HEK293T (cell line): ENCODE results near the gene P2RY13.

ENCODE experiments used
- CTCF ChIA-PET: fragments of 350-600 bp; formaldehyde crosslinking; extraction: SDS; loops from one replicate; lab custom pipeline; 2021; ENCODE audit warnings: antibody characterized with exemption, inconsistent platforms; lab: Yijun Ruan, JAX
- POLR2A ChIA-PET: fragments of 350-600 bp; formaldehyde crosslinking; extraction: SDS; loops from one replicate; lab custom pipeline; 2020; ENCODE audit warnings: antibody characterized with exemption, inconsistent platforms; lab: Yijun Ruan, JAX
- DNase-seq: peaks from one replicate; pipeline ENCODE4 v3.0.0; 2012; ENCODE audit warnings: mixed read lengths; ENCODE audit errors: extremely low spot score
- ARNT ChIP-seq: fragments of 450-650 bp; IDR thresholded peaks from 2 replicates; pipeline ENCODE4 v1.6.1; 2017; ENCODE audit warnings: mild to moderate bottlenecking
- BHLHE40 ChIP-seq: fragments of 450-650 bp; IDR thresholded peaks from 2 replicates; pipeline ENCODE4 v1.6.1; 2016; ENCODE audit warnings: mild to moderate bottlenecking, moderate library complexity, borderline replicate concordance
- CTBP1 ChIP-seq: fragments of 450-650 bp; IDR thresholded peaks from 2 replicates; pipeline ENCODE4 v1.6.1; 2016; ENCODE audit warnings: borderline replicate concordance
- ELF4 ChIP-seq: fragments of 450-650 bp; IDR thresholded peaks from 2 replicates; pipeline ENCODE4 v1.6.1; 2017; ENCODE audit warnings: antibody characterized with exemption
- FOXA1 ChIP-seq: fragments of 450-650 bp; IDR thresholded peaks from 2 replicates; pipeline ENCODE4 v1.6.1; 2016; ENCODE audit warnings: mild to moderate bottlenecking
- FOXK2 ChIP-seq: fragments of 450-650 bp; IDR thresholded peaks from 2 replicates; pipeline ENCODE4 v1.6.1; 2016; ENCODE audit warnings: mild to moderate bottlenecking
- FOXM1 ChIP-seq: fragments of 450-650 bp; IDR thresholded peaks from 2 replicates; pipeline ENCODE4 v1.6.1; 2017; ENCODE audit warnings: mild to moderate bottlenecking, borderline replicate concordance
- HDGF ChIP-seq: fragments of 450-650 bp; IDR thresholded peaks from 2 replicates; pipeline ENCODE4 v1.6.1; 2017; ENCODE audit warnings: antibody characterized with exemption, borderline replicate concordance
- L3MBTL2 ChIP-seq: fragments of 450-650 bp; conservative IDR thresholded peaks from 2 replicates; pipeline ENCODE4 v1.6.1; 2016; ENCODE audit warnings: mild to moderate bottlenecking
- LEF1 ChIP-seq: fragments of 450-650 bp; IDR thresholded peaks from 2 replicates; pipeline ENCODE4 v1.6.1; 2017; ENCODE audit warnings: mild to moderate bottlenecking, borderline replicate concordance
- NFRKB ChIP-seq: fragments of 450-650 bp; IDR thresholded peaks from 2 replicates; pipeline ENCODE4 v1.6.1; 2016; ENCODE audit warnings: mild to moderate bottlenecking, moderate library complexity
- SP1 ChIP-seq: fragments of 450-650 bp; IDR thresholded peaks from 2 replicates; pipeline ENCODE4 v1.6.1; 2017
- SUZ12 ChIP-seq: fragments of 450-650 bp; IDR thresholded peaks from 2 replicates; pipeline ENCODE4 v1.6.1; 2016; ENCODE audit warnings: mild to moderate bottlenecking
- TARDBP ChIP-seq: fragments of 450-650 bp; IDR thresholded peaks from 2 replicates; pipeline ENCODE4 v1.6.1; 2016
- ZNF384 ChIP-seq: fragments of 450-650 bp; IDR thresholded peaks from 2 replicates; pipeline ENCODE4 v1.6.1; 2016
- TF ChIP-seq, protein P1 (sequence below): fragments of 450-650 bp; IDR thresholded peaks from 2 replicates; pipeline ENCODE4 v1.6.1; 2016

P2RY13 gene

DNA sequence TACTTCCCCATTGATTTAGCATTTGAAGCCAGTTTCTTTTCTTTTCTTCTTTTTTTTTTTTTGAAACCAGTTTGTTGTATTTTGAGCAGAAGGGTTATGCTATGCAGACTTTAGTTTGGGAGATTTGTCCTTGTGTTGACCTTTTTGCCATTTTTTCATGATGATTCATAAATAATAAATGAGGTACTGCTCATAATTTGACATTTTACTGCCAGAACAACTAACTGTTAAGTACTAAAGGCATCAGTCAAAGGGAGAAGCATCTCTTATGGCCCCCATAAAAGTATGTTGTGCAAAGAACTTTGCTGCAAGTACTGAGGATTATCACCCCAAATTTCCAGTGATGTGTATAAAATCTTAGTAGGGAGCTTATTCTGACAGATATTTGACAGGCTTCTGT lies 11.0 kb downstream of the P2RY13 start:
- ChIA-PET CTCF (no interaction called here), POLR2A (no interaction called here)
- DNase-seq = no peak
- no peak for TF ChIP-seq FOXM1
- TF ChIP-seq, protein P1, sequence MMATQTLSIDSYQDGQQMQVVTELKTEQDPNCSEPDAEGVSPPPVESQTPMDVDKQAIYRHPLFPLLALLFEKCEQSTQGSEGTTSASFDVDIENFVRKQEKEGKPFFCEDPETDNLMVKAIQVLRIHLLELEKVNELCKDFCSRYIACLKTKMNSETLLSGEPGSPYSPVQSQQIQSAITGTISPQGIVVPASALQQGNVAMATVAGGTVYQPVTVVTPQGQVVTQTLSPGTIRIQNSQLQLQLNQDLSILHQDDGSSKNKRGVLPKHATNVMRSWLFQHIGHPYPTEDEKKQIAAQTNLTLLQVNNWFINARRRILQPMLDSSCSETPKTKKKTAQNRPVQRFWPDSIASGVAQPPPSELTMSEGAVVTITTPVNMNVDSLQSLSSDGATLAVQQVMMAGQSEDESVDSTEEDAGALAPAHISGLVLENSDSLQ = peak; percentile 55

DNA sequence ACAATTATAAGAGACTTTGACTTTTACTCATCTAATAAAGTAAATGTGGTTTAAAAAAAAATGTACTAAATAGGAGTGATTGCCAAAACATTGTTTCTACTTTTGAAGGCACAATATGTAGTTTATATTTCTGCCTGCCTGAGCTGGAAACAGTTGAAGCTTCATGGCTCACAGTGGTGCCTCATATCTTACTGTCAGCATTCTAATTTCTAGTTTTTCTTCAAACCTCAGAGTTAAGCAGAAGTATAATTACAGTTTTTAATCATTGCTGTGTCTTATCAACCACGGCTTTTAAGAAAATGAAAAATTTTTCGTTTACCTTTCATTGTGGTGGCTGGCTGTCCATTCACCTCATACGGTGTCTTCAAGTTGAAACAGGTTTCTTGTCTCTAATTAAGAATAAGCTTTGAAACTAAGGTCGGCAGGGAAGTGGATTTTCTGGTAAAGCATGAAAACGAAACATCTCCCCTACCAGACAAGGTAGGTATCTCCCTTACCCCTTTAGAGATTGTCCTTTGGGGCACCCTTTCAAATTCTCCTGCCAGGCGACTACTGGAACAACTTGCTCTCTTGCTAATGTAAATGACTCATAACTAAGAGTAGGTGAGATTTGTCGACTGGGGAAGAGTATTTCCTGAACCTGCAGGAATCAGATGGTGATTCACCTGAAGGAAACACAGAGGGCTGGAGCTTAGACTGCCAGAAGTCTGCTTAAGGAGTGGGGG lies 12.9 kb downstream of the P2RY13 start, which contains the start of gene GPR87:
Gene GPR87 (minus strand): TSS at position 554 of the 725 bp plus-strand sequence. CDS start 16,720 bp downstream, outside the sequence.
- no peak for DNase-seq
- ChIA-PET POLR2A (no interaction called here), CTCF (no interaction called here)
- TF ChIP-seq, protein P1 = no peak
- TF ChIP-seq ELF4 (no peak), SUZ12 (no peak), BHLHE40 (no peak), SP1 (no peak), NFRKB (no peak)

DNA sequence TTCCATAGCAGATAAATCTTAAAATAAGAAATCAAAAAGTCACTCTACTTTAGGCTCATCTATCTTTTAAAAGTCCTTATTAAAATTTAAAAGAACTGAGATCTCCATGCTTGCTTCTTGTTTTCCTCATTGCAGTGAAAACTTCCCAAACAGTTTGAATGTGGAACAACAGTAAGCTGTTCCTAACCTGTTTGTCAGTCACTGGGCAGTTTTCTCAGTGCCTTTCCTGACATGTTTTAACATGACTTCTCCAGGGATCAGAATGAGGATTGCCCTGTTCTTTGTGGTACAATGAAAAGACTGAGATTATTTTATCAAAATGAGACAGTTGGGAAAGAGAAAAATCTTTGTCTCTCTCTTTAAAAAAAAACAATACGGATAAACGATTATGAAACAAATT lies 13.5 kb downstream of the P2RY13 start:
- CTCF ChIA-PET = no interaction called here
- TF ChIP-seq LEF1 (no peak), SUZ12 (no peak), NFRKB (no peak), CTBP1 (no peak), FOXM1 (no peak), L3MBTL2 (no peak), ELF4 (no peak), TARDBP (no peak), ARNT (no peak), BHLHE40 (no peak), HDGF (no peak), SP1 (no peak), FOXA1 (no peak), FOXK2 (no peak), ZNF384 (no peak)
- TF ChIP-seq, protein P1 = no peak
- POLR2A ChIA-PET = no interaction called here
- no peak for DNase-seq

DNA sequence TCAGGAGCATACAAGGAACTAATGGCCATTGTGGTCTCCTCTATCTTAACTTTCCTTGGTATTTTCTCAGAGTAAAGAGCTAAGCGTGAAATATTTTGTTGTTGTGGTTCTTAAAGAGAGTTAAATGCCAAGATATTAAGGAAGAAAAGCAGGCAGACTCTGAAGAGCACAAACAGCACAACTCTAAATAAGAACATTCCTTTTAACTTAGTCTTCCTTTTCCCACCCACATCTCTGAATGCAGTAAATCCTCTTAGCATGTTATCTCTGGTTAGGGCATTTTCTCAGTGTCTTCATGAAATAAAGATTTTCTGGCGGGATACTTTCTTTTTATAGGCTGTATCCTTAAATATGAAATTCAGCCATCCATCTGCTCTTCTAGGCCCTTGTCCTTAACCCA lies 14.2 kb downstream of the P2RY13 start:
- ChIA-PET POLR2A (no interaction called here), CTCF (no interaction called here)
- TF ChIP-seq TARDBP = no peak
- TF ChIP-seq FOXM1 = no peak
- TF ChIP-seq L3MBTL2 = no peak
- no peak for TF ChIP-seq ARNT
- TF ChIP-seq CTBP1 = no peak
- no peak for TF ChIP-seq ZNF384
- TF ChIP-seq ELF4 = no peak
- TF ChIP-seq NFRKB = no peak
- no peak for TF ChIP-seq SP1
- TF ChIP-seq FOXK2 = no peak
- TF ChIP-seq HDGF = no peak
- TF ChIP-seq BHLHE40 = no peak
- no peak for TF ChIP-seq FOXA1
- DNase-seq = no peak

DNA sequence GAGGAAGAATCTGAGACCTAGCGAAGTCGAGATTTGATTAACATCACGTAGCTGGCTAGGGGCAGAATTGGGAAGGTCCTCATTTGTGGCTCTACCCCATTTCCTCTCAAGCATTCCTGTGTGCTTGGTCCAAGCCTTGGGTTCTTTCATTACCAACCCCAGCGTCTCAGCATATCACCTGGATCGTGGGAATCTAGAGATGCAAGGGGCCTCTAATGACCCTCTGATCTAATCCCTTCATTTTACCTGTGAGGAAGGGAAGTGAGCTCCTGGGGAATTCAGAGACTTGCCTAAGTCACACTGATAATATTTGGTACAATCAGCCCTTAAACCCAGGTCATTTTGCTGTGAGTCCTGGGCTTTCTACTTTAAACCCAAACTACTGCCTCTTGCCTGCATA lies 14.8 kb downstream of the P2RY13 start:
- TF ChIP-seq SUZ12 = no peak
- no peak for DNase-seq
- ChIA-PET CTCF (no interaction called here), POLR2A (no interaction called here)

DNA sequence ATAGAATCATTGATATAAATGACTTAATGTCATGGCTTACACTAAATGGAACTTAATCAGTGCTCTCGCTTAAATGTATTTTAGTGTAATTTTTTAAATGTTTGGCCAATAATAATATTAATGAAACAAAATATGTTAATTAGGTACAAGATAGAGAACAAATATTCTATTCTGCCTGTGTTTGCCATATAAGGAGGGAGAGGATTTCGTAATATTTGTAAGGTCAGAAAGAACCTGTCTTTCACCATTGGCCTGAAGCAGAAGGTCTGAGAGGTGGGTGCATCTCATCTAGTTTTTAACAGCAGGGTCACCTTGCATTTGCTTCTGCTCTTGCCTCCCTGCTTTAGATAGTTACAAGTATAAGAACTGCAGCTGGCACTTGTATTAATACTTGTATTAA lies 15.2 kb downstream of the P2RY13 start:
- ChIA-PET POLR2A (no interaction called here), CTCF (no interaction called here)
- TF ChIP-seq ELF4 (no peak), ARNT (no peak), FOXM1 (no peak), L3MBTL2 (no peak), SP1 (no peak), HDGF (no peak), TARDBP (no peak), CTBP1 (no peak), BHLHE40 (no peak)
- TF ChIP-seq, protein P1 = no peak
- DNase-seq = no peak
